ENCODE results near the gene SLC2A11.
"Not testable (repeated sequence)": the region's sequence is repeated elsewhere in the genome, so short reads cannot be mapped to it uniquely, and the experiment has no call there.

The SLC2A11 gene

GRCh38 chr22:23891726-23892125, 34.1 kb downstream of the SLC2A11 start:
- no peak for DNase-seq (ENCODE audit: low read depth in 2 of 2)

DNA sequence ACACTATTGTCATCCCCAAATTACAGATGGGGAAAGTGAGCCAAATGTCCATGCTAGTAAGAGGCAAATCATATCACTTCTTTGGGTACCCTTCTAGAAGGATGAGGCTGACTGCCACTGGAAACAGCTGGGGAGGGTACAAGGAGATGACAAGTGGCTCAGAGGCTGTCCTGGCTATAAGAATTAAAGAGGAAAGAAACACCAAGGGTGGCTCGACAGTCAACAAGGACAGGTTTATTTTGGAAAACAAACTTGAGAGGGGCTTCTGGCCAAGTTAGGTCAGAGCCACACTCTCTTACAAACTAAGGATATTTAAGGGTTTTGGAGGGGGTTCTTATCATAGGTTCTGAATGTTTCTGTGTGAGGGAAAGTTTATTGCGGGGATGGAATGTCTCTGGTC, 34.5 kb downstream of the SLC2A11 start:
- DNase-seq (ENCODE audit: low read depth in 2 of 2), result no peak

- DNase-seq (ENCODE audit: low read depth in 2 of 2), result no peak
These were observed 35.0 kb downstream of the SLC2A11 start for GRCh38 chr22:23892706-23893105.

DNA sequence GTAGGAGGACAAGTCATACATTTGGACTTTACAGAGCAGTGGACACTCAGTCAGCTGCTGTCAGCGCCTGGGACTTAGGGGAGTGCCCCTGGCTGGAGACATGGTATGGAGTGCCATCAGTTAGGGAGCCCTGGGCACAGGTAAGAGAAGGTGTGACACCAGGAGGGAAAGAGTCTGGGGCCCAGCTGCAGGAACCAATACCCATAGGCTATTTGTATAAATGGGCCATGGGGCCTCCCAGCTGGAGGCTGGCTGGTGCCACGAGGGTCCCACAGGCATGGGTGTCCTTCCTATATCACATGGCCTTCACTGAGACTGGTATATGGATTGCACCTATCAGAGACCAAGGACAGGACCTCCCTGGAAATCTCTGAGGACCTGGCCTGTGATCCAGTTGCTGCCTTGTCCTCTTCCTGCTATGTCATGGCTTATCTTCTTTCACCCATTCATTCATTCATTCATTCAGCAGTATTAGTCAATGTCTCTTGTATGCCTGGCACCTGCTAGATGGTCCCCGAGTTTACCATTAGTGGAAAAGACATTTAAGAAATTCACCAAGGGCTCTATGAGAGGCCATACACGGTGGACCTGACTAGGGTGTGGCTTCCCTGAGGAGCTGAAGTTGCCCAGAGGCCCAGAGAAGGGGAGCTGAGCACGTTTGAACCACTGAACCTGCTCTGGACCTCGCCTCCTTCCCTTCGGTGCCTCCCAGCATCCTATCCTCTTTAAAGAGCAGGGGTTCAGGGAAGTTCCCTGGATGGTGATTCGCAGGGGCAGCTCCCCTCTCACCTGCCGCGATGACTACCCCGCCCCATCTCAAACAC, 35.7 kb downstream of the SLC2A11 start:
- DNase-seq (ENCODE audit: low read depth in 2 of 2), result no peak

DNA sequence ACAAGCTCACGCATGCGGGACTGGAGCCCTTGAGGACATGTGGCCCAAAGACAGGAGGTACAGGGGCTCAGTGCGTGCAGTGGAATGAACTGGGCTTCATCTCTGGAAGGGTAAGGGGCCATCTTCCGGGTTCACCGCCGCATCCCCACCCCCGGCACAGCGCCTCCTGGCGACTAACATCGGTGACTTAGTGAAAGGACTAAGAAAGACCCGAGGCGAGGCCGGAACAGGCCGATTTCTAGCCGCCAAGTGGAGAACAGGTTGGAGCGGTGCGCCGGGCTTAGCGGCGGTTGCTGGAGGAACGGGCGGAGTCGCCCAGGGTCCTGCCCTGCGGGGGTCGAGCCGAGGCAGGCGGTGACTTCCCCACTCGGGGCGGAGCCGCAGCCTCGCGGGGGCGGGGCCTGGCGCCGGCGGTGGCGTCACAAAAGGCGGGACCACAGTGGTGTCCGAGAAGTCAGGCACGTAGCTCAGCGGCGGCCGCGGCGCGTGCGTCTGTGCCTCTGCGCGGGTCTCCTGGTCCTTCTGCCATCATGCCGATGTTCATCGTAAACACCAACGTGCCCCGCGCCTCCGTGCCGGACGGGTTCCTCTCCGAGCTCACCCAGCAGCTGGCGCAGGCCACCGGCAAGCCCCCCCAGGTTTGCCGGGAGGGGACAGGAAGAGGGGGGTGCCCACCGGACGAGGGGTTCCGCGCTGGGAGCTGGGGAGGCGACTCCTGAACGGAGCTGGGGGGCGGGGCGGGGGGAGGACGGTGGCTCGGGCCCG, 36.5 kb downstream of the SLC2A11 start, which contains the start of gene MIF:
Gene MIF, plus strand, starts transcription at position 439 of the 765 bp plus-strand sequence. Its CDS starts 92 bp downstream, at position 531.
- peak; percentile 87 to 92 for DNase-seq (ENCODE audit: low read depth in 2 of 2)

- peak; percentile 46 to 60 for DNase-seq (ENCODE audit: low read depth in 2 of 2)
These were observed 37.3 kb downstream of the SLC2A11 start for GRCh38 chr22:23894710-23895598.

DNA sequence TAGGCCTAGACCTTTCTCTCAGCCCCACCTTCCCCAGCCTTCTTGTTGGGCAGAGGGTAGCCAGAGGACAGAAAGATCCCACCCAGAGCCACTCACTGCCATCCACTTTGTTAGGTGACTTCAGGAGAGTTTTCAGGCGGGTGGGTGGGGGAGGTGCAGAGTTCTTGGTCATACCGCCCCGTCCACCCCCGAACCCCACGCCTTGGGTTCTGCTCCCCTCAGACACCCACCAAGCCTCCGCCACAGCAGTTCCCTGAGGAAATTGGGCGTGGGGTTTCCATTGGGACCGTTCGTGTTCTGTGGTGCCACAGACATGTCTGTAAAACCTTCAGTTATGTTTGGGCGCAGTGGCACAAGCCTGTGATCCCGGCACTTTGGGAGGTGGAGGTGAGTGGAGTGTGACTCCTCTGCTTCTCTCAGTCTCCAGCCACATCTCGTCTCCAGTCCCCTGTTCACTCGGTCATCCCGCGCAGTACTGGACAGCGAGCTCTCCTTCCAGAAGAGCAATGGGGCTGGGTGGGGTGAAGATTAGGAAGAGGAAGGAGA, 38.0 kb downstream of the SLC2A11 start:
- DNase-seq (ENCODE audit: low read depth in 2 of 2), result no peak

DNA sequence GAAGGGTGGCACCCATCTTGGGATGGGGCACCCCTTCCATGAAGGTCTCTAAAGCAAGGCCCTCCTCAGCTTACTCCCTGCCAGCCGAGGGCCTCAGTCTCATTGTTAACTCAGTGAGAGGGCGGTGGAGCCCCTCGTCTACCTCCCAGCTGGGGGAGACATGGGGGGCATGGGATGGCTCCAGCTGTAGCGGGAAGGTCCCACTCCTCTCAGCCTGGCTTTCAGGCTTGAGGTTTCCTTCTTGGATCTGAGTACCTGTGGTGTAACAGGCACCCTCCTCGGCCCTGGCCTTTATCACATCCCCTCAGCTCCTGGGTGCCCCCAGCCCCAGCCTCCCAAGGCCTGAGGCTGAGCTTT, 38.5 kb downstream of the SLC2A11 start:
- DNase-seq (ENCODE audit: low read depth in 2 of 2), result no peak

DNA sequence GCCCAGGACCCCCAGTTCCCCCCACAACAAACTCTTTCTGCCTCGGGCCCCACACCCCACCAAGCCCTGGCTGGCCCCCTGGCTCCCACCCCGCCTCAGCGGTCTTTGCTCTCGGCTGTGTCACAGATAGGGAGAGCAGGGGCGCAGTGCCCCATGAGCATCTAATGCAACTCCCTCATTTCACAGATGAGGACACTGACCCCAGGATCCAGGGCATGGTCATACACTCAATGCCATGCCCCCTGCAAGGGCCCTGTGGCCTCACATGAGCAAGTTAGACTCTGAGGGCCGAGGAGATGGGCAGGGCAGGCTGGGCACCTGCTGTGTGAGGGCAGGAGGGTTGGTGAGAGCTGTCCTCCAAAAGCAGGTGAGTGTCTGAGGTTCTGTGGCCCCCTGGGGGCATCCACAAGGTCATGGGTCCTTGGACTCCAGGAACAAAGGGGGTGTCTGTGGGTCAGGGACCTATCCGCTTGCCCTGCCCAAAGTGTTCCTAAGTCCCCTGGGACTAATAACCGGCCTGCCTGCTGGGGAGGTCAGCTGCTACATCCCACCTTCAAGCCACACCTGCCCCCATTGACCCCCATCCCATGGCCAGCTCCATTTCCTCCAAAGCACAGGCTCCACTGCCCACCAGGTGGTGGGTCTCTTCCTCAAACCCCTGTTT, 39.0 kb downstream of the SLC2A11 start:
- DNase-seq (ENCODE audit: low read depth in 2 of 2), result no peak

- no peak for DNase-seq (ENCODE audit: low read depth in 2 of 2)
These were observed 39.6 kb downstream of the SLC2A11 start for GRCh38 chr22:23897320-23897719.

GRCh38 chr22:23898006-23898974, 40.6 kb downstream of the SLC2A11 start:
- no peak for DNase-seq (ENCODE audit: low read depth in 2 of 2)

DNA sequence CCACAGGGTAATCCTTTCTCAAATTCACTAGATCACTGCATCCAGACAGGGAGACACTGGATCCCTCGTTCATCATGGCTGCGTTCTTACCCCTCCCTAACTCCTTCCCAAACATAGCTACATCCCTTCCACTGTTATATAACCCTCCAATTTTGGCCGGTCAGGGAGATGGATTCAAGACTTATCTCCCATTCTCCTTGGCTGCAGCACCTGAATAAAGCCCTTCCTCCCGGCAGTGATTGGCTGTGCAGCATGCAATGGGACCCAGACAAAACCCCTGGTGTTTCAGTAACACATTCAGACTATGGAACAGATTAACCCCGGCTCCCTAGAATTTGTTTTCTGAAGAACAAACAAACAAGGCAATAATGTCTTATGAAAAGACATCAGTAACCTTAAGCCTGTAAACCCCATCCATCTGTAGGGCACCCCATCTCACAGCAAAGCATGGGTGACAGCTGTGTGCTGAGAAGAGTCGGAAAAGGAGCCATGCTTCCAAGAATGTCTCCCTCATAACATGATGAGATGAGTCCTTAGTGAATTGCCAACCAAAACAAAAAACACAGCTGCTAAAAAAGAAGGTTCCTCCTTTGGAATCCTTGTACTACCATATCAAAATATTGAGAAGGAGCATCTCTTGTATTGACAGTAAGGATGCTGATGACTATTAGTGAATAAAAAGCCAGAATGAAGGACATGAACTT, 41.5 kb downstream of the SLC2A11 start:
- no peak for DNase-seq (ENCODE audit: low read depth in 2 of 2)

- DNase-seq (ENCODE audit: low read depth in 2 of 2), result not testable (repeated sequence)
These were observed 42.6 kb downstream of the SLC2A11 start for GRCh38 chr22:23900227-23900626.

DNA sequence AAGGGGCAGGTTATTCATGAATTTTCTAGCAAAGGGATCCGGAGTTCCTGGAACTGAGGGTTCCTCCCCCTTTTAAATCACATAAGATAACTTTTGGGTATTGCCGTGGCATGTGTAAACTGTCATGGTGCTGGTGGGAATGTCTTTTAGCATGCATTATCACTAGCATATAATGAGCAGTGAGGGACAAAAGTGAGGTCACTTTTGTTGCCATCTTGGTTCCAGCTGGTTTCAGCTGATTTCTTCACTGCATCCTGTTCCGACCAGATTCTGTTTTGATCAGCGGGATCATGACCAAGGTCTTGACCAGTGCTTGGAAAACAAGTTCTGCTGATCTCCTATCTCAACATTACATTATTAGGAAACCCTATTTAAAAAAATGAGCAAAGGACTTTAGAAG, 43.9 kb downstream of the SLC2A11 start:
- DNase-seq (ENCODE audit: low read depth in 2 of 2), result no peak

DNA sequence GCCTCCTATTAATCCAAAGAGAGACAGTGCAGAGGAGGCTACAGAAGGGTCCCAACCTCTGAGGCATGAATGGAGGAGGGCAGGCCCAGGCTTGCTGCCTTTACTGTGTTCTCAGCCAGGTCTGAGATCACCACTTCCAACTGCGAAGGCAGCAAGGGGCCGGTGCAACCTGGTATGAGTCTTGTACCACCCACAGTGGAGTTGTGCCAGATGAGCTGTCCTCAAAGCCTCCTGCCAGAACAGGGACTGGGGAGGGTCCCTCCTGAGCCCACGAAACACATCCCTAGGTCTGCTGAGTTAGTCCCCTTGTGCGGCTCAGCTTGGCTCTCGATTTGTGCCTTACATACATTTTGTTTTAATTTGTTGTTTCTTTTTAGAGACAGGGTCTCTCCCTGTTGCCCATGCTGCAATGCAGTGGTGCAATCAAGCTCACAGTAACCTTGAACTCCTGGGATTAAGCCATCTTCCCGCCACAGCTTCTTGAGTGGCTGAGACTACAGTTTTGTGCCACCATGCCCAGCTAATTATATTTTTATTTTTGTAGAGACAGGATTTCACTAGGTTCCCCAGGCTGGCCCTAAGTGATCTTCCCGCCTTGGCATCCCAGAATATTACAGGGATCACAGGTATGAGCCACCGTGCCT, 45.8 kb downstream of the SLC2A11 start:
- no peak for DNase-seq (ENCODE audit: low read depth in 2 of 2)

DNA sequence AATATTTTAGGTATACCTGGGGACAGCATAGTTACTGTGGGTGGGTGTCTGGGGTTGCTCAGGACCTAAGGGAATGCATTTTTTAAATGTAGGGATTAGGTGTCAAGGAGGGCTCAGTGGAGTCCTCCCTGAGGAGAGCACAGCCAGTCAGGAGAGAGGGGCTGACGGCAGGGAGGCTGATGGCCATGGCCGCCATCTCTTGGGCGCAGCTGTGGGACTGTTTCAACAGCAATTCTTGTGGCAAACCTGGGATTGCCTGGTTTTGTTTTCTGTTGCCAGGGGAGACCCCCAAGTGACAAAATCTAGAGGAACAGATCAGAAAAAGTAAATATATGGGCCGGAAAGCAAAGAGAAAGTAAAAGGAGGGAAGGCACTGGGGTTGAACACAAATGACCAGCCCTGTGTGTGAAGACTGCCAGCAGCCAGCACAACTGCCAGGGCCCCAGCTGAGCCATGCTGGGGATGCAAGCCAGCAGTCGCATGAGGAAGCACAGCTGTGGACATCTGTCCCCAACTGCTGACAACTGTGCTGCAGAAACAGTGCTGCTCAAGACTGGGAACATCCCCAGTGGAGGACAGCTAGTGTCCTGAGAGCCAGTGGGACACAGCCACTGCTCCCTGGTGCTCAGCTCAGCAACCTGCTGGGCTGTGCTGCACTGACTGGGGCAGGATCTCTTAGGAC, 47.0 kb downstream of the SLC2A11 start:
- DNase-seq (ENCODE audit: low read depth in 2 of 2), result no peak

DNA sequence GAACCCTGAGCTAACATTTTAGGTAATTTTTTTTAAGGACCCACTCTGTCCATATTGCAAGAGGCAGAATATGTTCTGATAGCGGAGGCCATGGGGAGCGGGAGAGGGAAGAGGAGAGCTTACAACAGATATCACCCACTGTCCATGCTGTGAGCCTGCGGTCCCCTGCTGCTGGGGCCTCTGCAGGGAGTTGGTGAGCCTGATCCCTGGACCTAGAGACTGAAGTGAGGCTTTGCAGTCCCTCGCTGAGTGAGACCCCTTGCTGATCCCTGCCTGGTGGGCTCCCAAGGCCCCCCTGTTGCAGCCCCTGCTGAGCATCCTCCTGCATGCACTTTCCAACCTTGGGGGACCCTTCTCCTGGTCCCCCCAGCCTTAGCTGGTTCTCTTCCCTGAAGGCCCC, 49.0 kb downstream of the SLC2A11 start:
- DNase-seq (ENCODE audit: low read depth in 2 of 2), result no peak

DNA sequence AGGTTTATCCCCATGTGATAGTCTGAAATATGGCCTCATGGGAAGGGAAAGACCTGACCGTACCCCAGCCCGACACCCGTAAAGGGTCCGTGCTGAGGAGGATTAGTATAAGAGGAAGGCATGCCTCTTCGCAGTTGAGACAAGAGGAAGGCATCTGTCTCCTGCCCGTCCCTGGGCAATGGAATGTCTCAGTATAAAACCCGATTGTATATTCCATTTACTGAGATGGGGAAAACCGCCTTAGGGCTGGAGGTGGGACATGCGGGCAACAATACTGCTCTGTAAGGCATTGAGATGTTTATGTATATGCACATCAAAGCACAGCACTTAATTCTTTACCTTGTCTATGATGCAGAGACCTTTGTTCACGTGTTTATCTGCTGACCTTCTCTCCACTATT, 49.7 kb downstream of the SLC2A11 start:
- not testable (repeated sequence) for DNase-seq (ENCODE audit: low read depth in 2 of 2)
